OCI-LY7 (cell line): ENCODE measurements around the gene C19orf85. TPM values are rescaled to one million over a fixed set of nuclear protein-coding genes. Genes with fewer than 3 reads are reported as not detected.

Experiments used
- BruUV-seq: library from RNA; stranded (reverse); fragments of 400-500 nt; replicated peaks from 2 replicates; lab custom pipeline; 2021; lab: Mats Ljungman, UMichigan
- CTCF ChIA-PET: fragments of 300-600 bp; sonication (Branson Sonifier 250); formaldehyde crosslinking; loops from one replicate; lab custom pipeline; 2022; ENCODE audit warnings: antibody characterized with exemption; ENCODE audit not compliant: unreplicated experiment; lab: Charles Lee
- POLR2A ChIA-PET: fragments of 300-600 bp; sonication (Branson Sonifier 250); formaldehyde crosslinking; loops from one replicate; lab custom pipeline; 2022; ENCODE audit warnings: antibody characterized with exemption; lab: Charles Lee
- DNase-seq: peaks from one replicate; pipeline ENCODE4 v3.0.0-alpha.2; 2015; ENCODE audit warnings: low spot score
- H2AFZ ChIP-seq: fragments of 200-600 bp; sonication (generic), shearing (Covaris generic); 2 replicates; pipeline ENCODE4 v1.6.1; 2014; ENCODE audit warnings: mild to moderate bottlenecking, antibody characterized with exemption, low read length, moderate library complexity
- H3K27ac ChIP-seq: fragments of 200-600 bp; sonication (generic); 2 replicates; pipeline ENCODE4 v1.5.1; 2014; ENCODE audit warnings: mixed run types, low read depth, mild to moderate bottlenecking, moderate library complexity, low read length, inconsistent platforms; ENCODE audit not compliant: poor library complexity, severe bottlenecking
- H3K36me3 ChIP-seq: fragments of 200-600 bp; sonication (generic); 2 replicates; pipeline ENCODE4 v1.6.1; 2014; ENCODE audit warnings: mild to moderate bottlenecking, antibody characterized with exemption, low read length, moderate library complexity, mixed read lengths; ENCODE audit not compliant: insufficient read depth
- H3K4me1 ChIP-seq: fragments of 200-600 bp; sonication (generic); 2 replicates; pipeline ENCODE4 v1.5.1; 2014; ENCODE audit warnings: mild to moderate bottlenecking, low read length; ENCODE audit not compliant: insufficient read depth, poor library complexity, severe bottlenecking
- H3K4me2 ChIP-seq: fragments of 200-600 bp; sonication (generic); 2 replicates; pipeline ENCODE4 v1.6.1; 2014; ENCODE audit warnings: mild to moderate bottlenecking, low read length
- H3K4me3 ChIP-seq: fragments of 200-600 bp; sonication (generic); 2 replicates; pipeline ENCODE4 v1.5.1; 2014; ENCODE audit warnings: mild to moderate bottlenecking, low read depth, low read length; ENCODE audit not compliant: poor library complexity, severe bottlenecking
- H3K79me2 ChIP-seq: fragments of 200-600 bp; sonication (generic); 2 replicates; pipeline ENCODE4 v1.6.1; 2016; ENCODE audit warnings: low read depth, mild to moderate bottlenecking, low read length, moderate library complexity, mixed read lengths; ENCODE audit not compliant: insufficient read depth
- H3K9me2 ChIP-seq: fragments of 200-600 bp; sonication (generic); 2 replicates; pipeline ENCODE4 v1.6.1; 2016; ENCODE audit warnings: mild to moderate bottlenecking, low read length, mixed read lengths; ENCODE audit not compliant: insufficient read depth
- H3K9me3 ChIP-seq: fragments of 200-600 bp; sonication (generic); 2 replicates; pipeline ENCODE4 v1.6.1; 2014; ENCODE audit warnings: mild to moderate bottlenecking, mixed run types, low read length, mixed read lengths
- H4K20me1 ChIP-seq: fragments of 200-600 bp; sonication (generic); 2 replicates; pipeline ENCODE4 v1.6.1; 2014; ENCODE audit warnings: mild to moderate bottlenecking, antibody characterized with exemption, low read length, moderate library complexity, mixed read lengths; ENCODE audit not compliant: insufficient read depth
- CTCF ChIP-seq: fragments of 200-600 bp; sonication (generic); conservative IDR thresholded peaks from 2 replicates; pipeline ENCODE4 v1.5.1; 2014; ENCODE audit warnings: mild to moderate bottlenecking, antibody characterized with exemption, low read length, moderate library complexity, mixed read lengths
- EZH2phosphoT487 ChIP-seq: fragments of 200-600 bp; sonication (generic); IDR thresholded peaks from 2 replicates; pipeline ENCODE4 v1.6.1; 2018; ENCODE audit warnings: low read depth, borderline replicate concordance, mild to moderate bottlenecking, mixed run types, antibody characterized with exemption, low read length, moderate library complexity, mixed read lengths
- intact Hi-C: fragments of 100-400 bp; cut with micrococcal nuclease; formaldehyde crosslinking; loops from one replicate; pipeline ENCODE4 v1.10.0; 2022; ENCODE audit not compliant: unreplicated experiment
- total RNA-seq, 2 experiments: library from RNA; depleted of rRNA in 1 of 2; stranded (reverse); fragments of >200 nt in 1 of 2; shearing (Covaris generic) in 1 of 2; gene quantifications; 2 replicates each; pipeline ENCODE4 v1.2.3, GENCODE V29; 2014 to 2022

Gene C19orf85
- total RNA-seq, 2 experiments from 2014 or later: not detected

GRCh38 chr19:55462722-55463121 is 1.8 kb downstream of the C19orf85 start:
- Histone ChIP-seq H3K79me2 (peaks cover 8% of the 10 kb centered on the region; the same call in 1 of the 2 replicates), H3K36me3 (no peaks in the 10 kb centered on the region), H3K4me2 (no peak overlapping the region), H3K27ac (no peak overlapping the region), H2AFZ (no peak overlapping the region), H3K9me3 (no peaks in the 10 kb centered on the region), H4K20me1 (no peaks in the 10 kb centered on the region), H3K4me3 (no peak overlapping the region), H3K9me2 (no peaks in the 10 kb centered on the region), H3K4me1 (peaks cover 16% of the 10 kb centered on the region)
- no peak for TF ChIP-seq EZH2phosphoT487
- intact Hi-C loops: no loop called here
- DNase-seq: no peak
- CTCF ChIA-PET: no interaction called here
- BruUV-seq: no TSS peak
- POLR2A ChIA-PET: interaction anchor here (0.6 kb wide), 1 partner anchor 168 kb away, joined by 4 read pairs; no protein-coding TSS in a partner anchor

GRCh38 chr19:55461974-55462626 is 2.5 kb downstream of the C19orf85 start:
- BruUV-seq: no TSS peak
- H3K79me2 ChIP-seq: peaks cover 8% of the 10 kb centered on the region; the same call in 1 of the 2 replicates
- H2AFZ ChIP-seq: peak overlapping the region; percentile 63; the same call in 1 of the 2 replicates
- H3K9me3 ChIP-seq: no peaks in the 10 kb centered on the region
- ChIA-PET CTCF (interaction anchor here (1.0 kb wide), 1 partner anchor 42 kb away, joined by 5 read pairs; no protein-coding TSS in a partner anchor), POLR2A (interaction anchor here (0.6 to 1.0 kb wide), 4 partner anchors 14 to 162 kb away, joined by 3 to 4 read pairs (median 3); partner anchors contain the start of gene ZNF784)
- H3K4me3 ChIP-seq: peak overlapping the region; percentile 64
- no peak overlapping the region for H3K27ac ChIP-seq
- no peak for DNase-seq
- peak overlapping the region; percentile 77 for H3K4me2 ChIP-seq
- intact Hi-C loops: no loop called here
- peaks cover 17% of the 10 kb centered on the region for H3K4me1 ChIP-seq
- TF ChIP-seq CTCF (no peak), EZH2phosphoT487 (no peak)
- no peaks in the 10 kb centered on the region for H3K9me2 ChIP-seq
- no peaks in the 10 kb centered on the region for H3K36me3 ChIP-seq
- no peaks in the 10 kb centered on the region for H4K20me1 ChIP-seq

GRCh38 chr19:55461259-55461973 is 3.1 kb downstream of the C19orf85 start, which contains the start of gene ISOC2:
ISOC2 (minus strand) TSS chr19:55461642; CDS start chr19:55456486, 5,156 bp downstream.
- Histone ChIP-seq H3K36me3 (no peaks in the 10 kb centered on the region), H3K79me2 (peaks cover 8% of the 10 kb centered on the region; the same call in 1 of the 2 replicates), H3K9me2 (no peaks in the 10 kb centered on the region), H3K4me1 (peaks cover 17% of the 10 kb centered on the region), H3K4me3 (peak within 1 kb of the TSS; percentile 94), H4K20me1 (no peaks in the 10 kb centered on the region), H3K9me3 (no peaks in the 10 kb centered on the region), H2AFZ (peak within 1 kb of the TSS; percentile 63; the same call in 1 of the 2 replicates), H3K27ac (peak within 1 kb of the TSS; percentile 75), H3K4me2 (peak within 1 kb of the TSS; percentile 92)
- ChIA-PET CTCF (interaction anchor here (1.0 kb wide), 1 partner anchor 42 kb away, joined by 5 read pairs; no protein-coding TSS in a partner anchor), POLR2A (interaction anchor here (0.6 to 1.0 kb wide), 4 partner anchors 14 to 163 kb away, joined by 3 to 4 read pairs (median 3); partner anchors contain the start of gene ZNF784)
- TF ChIP-seq EZH2phosphoT487 (no peak), CTCF (no peak)
- TSS peak; percentile 85 for BruUV-seq
- intact Hi-C loops: no loop called here
- peak; percentile 100 for DNase-seq
